Measurements from ENCODE around the gene PRPSAP1. TPM values are rescaled to one million over a fixed set of nuclear protein-coding genes. Genes with fewer than 3 reads are reported as not detected.
A peak's percentile ranks its signal among the peaks of the same experiment; 100 is the strongest.

Gene PRPSAP1
- total RNA-seq, 2 experiments from 2014 or later: 63.9 to 64.7 TPM

DNA sequence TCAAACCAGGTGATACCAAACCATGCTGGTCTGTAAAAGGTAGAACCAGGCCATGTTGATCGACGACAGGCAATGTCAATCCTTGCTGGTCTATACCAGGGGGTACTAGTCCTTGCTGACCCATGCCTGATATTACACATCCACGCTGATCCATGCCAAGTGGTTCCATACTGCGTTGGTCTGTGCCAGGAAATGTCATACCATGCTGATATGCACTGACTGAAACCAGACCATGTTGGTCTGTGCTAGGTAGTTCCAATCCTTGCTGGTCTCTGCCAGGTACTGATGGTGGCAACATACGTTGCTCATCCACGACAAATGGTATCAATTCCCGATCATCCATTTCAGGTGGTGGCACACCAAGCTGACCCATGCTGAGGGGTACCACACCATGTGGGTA, 60.6 kb downstream of the PRPSAP1 start:
- H3K4me1 Mint-ChIP-seq: no peaks in the 10 kb centered on the region

DNA sequence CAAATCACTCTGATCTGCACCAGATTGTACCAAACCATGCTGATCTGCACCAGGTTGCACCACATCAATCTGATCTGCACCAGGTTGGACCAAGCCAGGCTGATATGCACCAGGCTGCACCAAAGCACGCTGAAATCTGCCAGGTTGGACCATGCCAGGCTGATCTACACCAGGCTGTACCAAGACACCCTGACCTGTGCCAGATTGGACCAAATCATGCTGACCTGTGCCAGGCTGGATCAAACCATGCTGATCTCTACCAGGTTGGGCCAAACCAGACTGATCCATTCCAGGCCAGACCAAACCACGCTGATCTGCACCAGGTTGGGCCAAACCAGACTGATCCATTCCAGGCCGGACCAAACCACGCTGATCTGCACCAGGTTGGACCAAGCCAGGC, 61.1 kb downstream of the PRPSAP1 start:
- Mint-ChIP-seq H3K4me1 (no peaks in the 10 kb centered on the region), H3K36me3 (no peaks in the 10 kb centered on the region)
- ATAC-seq: no peak

More for the DNA sequence above, 60.6 kb downstream of the PRPSAP1 start:
- no peak for DNase-seq
- Mint-ChIP-seq H3K27me3 (no peaks in the 10 kb centered on the region), H3K36me3 (no peaks in the 10 kb centered on the region), H3K4me3 (no peak overlapping the region), H3K27ac (no peak overlapping the region), H3K9me3 (ENCODE audit: low read depth) (no peaks in the 10 kb centered on the region)
- ATAC-seq: no peak
- CTCF ChIA-PET: interaction anchor here (1.4 kb wide), 1 partner anchor 172 kb away, joined by 4 read pairs; no protein-coding TSS in a partner anchor

DNA sequence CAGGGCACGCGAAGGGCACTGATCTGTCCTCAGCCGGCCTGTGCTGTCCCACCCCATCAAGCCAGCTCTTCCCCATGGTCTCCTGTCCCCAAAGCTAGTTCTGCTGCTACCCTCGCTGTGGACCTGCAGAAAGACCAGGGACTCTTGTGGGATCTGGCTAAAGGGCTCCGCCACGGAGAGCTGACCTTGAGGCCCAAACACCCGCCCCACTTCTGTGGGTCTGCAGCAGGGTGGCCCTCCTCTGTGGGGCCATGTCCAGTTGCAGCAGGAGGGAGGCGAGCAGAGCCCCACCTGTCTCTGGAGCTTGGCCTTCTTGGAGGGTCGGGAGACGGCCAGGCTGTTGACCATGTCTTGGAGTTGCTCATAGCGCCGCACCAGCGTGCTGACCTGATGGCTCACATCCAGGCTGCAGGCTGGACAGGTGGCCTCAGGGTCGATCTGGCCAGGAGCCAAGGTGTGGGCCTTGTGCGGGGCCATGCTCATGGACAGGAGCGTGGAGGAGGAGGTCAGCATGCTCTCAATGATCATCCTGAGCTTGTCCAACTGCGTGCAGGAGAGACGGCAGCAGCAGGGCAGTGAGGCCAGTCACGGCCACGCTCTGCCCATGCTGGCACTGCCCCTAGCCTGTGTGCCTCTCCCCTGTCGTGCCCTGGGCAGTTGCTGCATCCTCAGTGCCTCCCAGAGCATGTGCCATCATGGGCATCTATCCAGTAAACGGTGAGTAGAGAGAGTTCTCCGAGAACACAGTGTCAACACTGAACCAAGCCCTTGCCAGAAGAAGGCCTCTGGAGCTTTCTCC, 71.9 kb downstream of the PRPSAP1 start:
- CTCF ChIA-PET: interaction anchor here (2.0 to 13.7 kb wide), 7 partner anchors 8 to 268 kb away, joined by 4 to 308 read pairs (median 39); partner anchors contain the start of gene FOXJ1
- H3K36me3 Mint-ChIP-seq: no peaks in the 10 kb centered on the region
- H3K9me3 Mint-ChIP-seq (ENCODE audit: low read depth): no peaks in the 10 kb centered on the region
- no peaks in the 10 kb centered on the region for H3K27me3 Mint-ChIP-seq
- no peak for DNase-seq
- ATAC-seq: no peak
- peaks cover 1% of the 10 kb centered on the region for H3K4me1 Mint-ChIP-seq
- no peak overlapping the region for H3K4me3 Mint-ChIP-seq
- H3K27ac Mint-ChIP-seq: no peak overlapping the region

More for the DNA sequence above, 61.1 kb downstream of the PRPSAP1 start:
- no peak for DNase-seq
- H3K9me3 Mint-ChIP-seq (ENCODE audit: low read depth): no peaks in the 10 kb centered on the region
- no peak overlapping the region for H3K27ac Mint-ChIP-seq
- no peak overlapping the region for H3K4me3 Mint-ChIP-seq
- CTCF ChIA-PET: no interaction called here
- no peaks in the 10 kb centered on the region for H3K27me3 Mint-ChIP-seq

DNA sequence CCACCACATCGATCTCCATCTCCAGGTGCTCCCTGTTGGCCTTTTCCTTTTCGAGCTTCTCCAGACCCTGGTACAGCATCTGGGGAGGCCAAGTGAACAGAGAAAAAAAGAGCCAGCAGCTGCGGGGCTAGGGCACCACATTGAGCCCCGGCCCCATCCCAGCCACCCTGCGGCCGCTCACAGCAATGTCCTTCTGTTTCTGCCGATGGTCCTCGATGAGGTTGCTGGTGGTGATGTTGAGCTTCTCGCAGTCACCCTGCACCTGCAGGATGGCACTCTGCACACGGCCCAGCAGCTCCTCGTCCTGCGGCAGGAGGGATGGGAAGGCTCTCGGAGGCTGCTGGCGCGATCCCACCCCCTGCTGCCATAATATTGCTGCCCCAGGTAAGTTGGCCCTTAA, 73.1 kb downstream of the PRPSAP1 start:
- H3K27me3 Mint-ChIP-seq: no peaks in the 10 kb centered on the region
- CTCF ChIA-PET: interaction anchor here (1.0 to 13.7 kb wide), 22 partner anchors 12 to 300 kb away, joined by 3 to 308 read pairs (median 9); partner anchors contain the start of genes EXOC7 and FOXJ1
- no peak for DNase-seq
- no peaks in the 10 kb centered on the region for H3K9me3 Mint-ChIP-seq (ENCODE audit: low read depth)
- no peak overlapping the region for H3K4me3 Mint-ChIP-seq
- H3K4me1 Mint-ChIP-seq: peaks cover 1% of the 10 kb centered on the region
- H3K36me3 Mint-ChIP-seq: no peaks in the 10 kb centered on the region
- no peak overlapping the region for H3K27ac Mint-ChIP-seq
- no peak for ATAC-seq

DNA sequence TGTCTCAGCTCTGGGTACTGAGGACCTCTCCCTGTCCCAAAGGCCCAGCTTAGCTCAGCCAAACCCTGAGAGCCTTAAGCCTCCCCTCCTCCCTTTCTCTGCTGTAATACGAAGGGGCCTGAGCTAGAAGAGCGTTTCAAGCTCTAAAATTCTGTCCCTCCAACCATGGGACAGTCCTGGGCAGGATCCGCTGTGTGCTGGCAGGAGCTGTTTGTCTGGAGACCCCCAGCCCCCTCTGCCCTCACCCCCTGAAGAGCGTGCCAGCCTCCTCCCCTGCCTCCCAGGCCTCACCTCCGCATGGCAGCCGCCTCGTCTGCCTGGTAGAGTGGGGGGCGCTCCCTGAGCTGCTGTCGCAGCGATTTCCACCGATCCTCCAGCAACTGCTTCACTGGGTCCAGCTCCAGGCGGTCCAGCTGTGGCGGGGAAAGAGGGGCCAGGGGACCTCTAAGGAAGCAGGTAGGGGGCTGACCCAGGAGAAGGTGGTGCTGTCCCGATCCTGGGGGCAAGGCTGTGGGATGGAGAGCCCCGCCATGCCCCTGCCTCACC, 73.9 kb downstream of the PRPSAP1 start:
- DNase-seq: no peak
- Mint-ChIP-seq H3K36me3 (no peaks in the 10 kb centered on the region), H3K4me1 (peaks cover 1% of the 10 kb centered on the region), H3K9me3 (ENCODE audit: low read depth) (no peaks in the 10 kb centered on the region), H3K4me3 (no peak overlapping the region), H3K27ac (no peak overlapping the region), H3K27me3 (no peaks in the 10 kb centered on the region)
- no peak for ATAC-seq
- CTCF ChIA-PET: interaction anchor here (0.7 to 13.7 kb wide), 66 partner anchors 8 to 299 kb away, joined by 3 to 308 read pairs (median 5); partner anchors contain the start of genes EXOC7, FOXJ1 and UBALD2

DNA sequence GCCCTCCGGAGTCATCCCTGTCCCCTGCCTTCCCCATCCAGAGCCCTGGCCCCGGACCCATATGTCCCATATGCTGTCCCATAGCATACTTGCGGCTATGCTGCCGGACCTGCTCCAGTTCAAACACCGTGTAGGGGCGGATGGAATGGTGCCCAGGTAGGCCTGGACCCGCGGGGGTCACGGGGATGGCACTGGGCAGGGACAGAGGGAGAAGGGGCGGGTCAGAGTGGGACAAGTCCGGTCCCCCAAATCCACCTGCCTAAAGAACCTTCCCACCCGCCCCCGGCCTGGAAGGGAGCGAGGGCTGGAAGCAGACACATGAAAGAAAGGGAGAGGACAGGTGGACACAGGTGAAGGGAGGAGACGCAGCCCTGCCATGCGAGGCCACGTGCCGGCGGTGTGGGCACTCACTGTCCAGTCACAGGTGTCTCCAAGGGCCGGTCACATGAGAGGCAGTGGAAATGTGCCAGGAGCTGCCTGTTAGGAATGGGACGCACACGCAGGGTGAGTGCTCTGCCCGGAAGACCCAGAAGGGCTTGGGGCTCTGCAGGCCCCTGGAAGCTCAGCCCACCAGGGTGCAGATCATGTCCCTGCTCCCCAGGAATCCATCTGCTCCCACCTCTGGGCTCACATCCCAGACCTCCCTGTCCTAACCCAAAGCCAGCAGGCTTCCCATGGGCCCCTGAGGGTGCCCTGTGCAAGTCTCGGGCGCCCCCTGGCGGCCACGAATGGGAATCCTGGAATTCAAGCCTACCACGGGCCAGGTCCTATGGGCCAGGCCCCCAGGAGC, 74.6 kb downstream of the PRPSAP1 start:
- DNase-seq (peak; percentile 89), ATAC-seq (peak; percentile 88)
- Mint-ChIP-seq H3K4me3 (no peak overlapping the region), H3K27ac (no peak overlapping the region), H3K27me3 (no peaks in the 10 kb centered on the region), H3K9me3 (ENCODE audit: low read depth) (no peaks in the 10 kb centered on the region), H3K4me1 (peaks cover 4% of the 10 kb centered on the region), H3K36me3 (no peaks in the 10 kb centered on the region)
- CTCF ChIA-PET: interaction anchor here (0.7 to 13.7 kb wide), 69 partner anchors 9 to 298 kb away, joined by 3 to 308 read pairs (median 5); partner anchors contain the start of genes EXOC7, FOXJ1 and UBALD2

DNA sequence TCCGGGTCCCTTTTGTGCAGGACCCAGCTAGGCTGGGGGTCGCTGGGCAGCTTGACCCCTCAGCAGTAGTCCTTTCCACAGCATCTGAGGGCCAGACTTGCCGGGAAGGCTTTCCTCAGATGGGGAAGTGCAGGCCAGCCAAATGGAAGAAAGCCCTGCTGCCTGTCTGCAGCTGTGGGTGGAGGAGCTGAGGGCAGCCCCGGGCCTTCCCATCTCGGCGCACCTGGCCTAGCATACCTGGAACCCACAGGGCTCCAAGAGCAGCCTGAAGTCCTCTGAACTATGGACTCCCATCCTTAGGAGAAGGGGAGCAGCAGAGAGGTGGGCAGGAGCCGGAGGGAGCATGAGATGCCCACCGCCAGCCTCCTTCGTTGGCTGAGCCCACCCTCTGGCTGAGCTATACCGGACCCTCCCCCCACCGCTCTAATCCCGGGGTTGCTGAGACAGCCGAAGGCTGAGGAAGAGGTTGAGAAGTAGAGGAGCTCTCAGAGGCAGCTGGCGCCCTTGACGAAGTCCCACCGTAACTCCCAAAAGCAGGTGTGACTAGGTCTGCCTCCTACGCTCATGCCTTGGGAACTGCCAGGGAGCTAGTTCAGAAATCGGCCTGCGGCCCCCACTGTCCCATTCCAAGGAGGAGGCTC, 75.3 kb downstream of the PRPSAP1 start:
- Mint-ChIP-seq H3K4me3 (no peak overlapping the region), H3K36me3 (no peaks in the 10 kb centered on the region), H3K27me3 (no peaks in the 10 kb centered on the region), H3K27ac (no peak overlapping the region), H3K4me1 (peaks cover 11% of the 10 kb centered on the region), H3K9me3 (ENCODE audit: low read depth) (no peaks in the 10 kb centered on the region)
- DNase-seq: peak; percentile 42
- no peak for ATAC-seq
- CTCF ChIA-PET: interaction anchor here (1.0 to 13.7 kb wide), 17 partner anchors 9 to 265 kb away, joined by 3 to 308 read pairs (median 17); partner anchors contain the start of genes EXOC7, FOXJ1 and UBALD2

DNA sequence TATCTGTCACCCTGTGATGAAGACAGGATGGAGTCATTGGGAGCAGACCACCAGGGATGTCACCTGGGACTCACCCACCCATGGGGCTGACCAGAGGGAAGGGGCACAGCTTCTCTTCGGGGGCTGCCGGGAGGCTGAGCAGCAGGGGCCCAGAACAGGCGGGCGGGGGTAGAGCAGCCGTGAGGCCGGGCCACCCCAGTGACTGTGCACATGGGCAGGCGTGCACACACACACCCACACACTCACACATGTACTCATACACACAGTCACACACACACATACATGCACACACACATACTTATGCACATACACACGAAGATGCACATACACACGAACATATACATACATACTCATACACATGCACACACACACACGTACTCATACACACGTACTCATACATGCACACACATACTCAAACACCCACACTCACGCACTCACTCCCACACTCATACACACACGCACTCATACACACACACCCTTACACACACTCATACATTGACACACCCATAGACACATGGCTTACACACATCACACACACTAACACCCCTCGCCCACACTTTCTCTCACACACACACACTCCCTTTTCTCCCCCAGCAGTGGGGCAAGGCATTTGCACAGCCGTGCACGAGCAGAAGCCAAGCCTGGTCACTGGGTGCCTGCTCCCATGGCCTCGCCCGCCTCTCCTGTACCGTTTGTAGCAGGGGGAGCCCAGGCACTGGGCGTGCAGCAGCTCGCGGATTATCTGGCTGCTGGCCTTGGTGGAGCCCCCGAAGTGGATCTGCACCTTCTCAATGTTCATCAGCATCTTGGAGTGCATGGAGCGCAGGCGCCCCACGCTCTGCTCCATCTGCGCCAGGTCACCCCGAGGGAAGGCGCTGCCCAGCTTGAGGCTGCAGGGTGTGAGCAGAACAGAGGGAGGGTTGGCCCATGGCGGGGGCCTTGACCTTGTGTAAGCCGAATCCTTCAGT, 76.1 kb downstream of the PRPSAP1 start:
- no peak for ATAC-seq
- Mint-ChIP-seq H3K36me3 (no peaks in the 10 kb centered on the region), H3K27ac (peak overlapping the region; percentile 74), H3K27me3 (no peaks in the 10 kb centered on the region), H3K4me3 (no peak overlapping the region), H3K4me1 (peaks cover 19% of the 10 kb centered on the region), H3K9me3 (ENCODE audit: low read depth) (no peaks in the 10 kb centered on the region)
- peak; percentile 41 for DNase-seq
- CTCF ChIA-PET: interaction anchor here (0.6 to 13.7 kb wide), 11 partner anchors 9 to 264 kb away, joined by 3 to 308 read pairs (median 5); no protein-coding TSS in a partner anchor

DNA sequence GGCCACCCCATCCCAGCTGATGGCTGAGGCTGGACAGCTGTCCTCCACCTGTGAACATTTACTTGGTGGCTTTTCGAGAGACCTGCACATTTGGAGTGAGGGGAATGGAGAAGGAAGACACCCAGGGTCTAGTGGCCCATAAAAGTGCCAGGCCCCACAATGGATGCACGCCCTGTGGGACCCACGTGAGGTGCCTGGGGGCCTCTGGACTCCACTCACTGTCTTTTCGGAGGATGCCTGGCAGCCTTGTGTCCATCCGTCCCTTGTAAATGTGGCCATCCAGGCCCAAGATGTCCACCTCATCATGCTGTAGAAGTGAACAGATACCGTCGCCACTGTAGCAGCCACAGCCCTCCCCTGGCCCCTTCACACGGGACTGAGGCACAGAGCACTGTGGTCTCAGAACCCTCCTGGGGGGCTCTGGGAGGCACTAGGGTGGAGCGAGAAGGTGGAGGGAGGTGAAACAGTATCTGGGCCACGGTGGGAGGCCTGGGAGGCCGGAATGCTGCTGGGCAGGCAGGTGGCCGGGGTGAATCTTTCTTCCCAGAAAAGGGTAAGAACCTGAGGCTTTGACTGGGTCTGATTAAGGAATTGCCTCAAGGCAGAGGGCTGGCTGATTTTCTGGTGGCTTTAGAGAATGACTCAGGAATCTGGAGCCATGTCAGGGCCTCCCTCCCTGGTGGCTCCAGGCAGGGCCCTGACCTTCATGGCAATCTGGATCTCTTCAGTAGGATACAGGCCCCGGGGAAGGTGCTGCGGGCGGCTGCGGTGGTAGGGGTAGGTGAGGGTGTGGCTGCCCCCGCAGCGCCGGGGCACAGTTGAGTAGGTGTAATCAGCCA, 77.0 kb downstream of the PRPSAP1 start:
- Mint-ChIP-seq H3K4me1 (peaks cover 23% of the 10 kb centered on the region), H3K36me3 (peaks cover 2% of the 10 kb centered on the region), H3K27ac (peak overlapping the region; percentile 74), H3K27me3 (no peaks in the 10 kb centered on the region), H3K9me3 (ENCODE audit: low read depth) (no peaks in the 10 kb centered on the region), H3K4me3 (no peak overlapping the region)
- CTCF ChIA-PET: interaction anchor here (0.6 to 2.8 kb wide), 6 partner anchors 8 to 155 kb away, joined by 3 to 23 read pairs (median 3); no protein-coding TSS in a partner anchor
- ATAC-seq (no peak), DNase-seq (peak; percentile 41)

DNA sequence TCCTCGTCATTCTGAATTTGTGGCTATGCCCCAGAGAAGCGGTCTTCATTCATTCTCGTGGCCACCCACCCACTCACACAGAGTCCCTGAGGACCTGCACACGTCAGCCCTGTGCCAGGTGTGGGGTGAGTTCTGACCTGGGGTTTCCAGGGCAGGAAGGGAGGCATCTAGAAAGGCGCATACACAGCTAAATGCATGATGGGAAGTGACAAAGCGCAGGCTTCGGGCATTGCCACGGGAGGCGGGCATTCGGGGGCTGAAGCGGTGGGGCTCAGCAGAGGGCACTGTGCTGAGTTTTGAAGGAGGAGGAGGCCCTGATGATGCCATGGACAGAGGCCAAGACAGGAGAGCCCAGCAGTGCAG, 77.7 kb downstream of the PRPSAP1 start:
- Mint-ChIP-seq H3K27ac (no peak overlapping the region), H3K4me3 (no peak overlapping the region), H3K9me3 (ENCODE audit: low read depth) (no peaks in the 10 kb centered on the region), H3K36me3 (peaks cover 7% of the 10 kb centered on the region), H3K4me1 (peaks cover 28% of the 10 kb centered on the region), H3K27me3 (no peaks in the 10 kb centered on the region)
- no peak for ATAC-seq
- DNase-seq: peak; percentile 43
- CTCF ChIA-PET: interaction anchor here (0.8 to 2.8 kb wide), 5 partner anchors 8 to 155 kb away, joined by 3 to 23 read pairs (median 3); no protein-coding TSS in a partner anchor

DNA sequence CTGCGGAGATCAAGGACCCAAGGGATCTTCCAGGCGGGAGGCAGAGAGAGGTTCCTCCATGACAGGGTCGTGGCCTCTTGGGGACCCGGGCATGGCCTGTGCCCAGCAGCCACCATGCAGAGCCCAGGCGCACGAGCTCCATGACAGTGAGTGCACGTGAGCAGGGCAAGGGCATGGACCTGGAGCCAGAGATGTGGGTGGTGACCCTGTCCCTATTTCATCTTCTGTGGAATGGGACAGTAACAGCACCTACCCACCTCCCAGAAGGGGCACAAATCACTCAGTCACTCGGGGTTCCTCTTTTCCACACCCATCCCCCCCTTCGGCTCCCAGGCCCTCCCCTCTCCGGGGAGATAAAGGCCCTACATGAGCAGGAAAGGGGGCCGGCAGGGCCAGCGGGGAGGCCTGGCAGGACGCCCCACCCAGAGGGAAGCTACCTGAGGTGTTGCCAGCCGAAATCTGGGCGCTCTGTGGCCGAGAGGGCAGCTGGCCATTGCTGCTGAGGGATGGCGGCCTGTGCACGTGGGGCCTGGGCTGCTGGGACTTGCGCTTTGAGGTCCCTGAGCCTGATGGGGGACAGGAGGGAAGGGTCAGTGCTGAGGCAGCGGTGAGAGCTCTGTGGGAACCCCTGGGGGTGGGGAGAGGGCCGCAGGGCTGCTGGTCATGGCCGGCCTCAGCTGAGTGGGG, 78.2 kb downstream of the PRPSAP1 start:
- Mint-ChIP-seq H3K9me3 (ENCODE audit: low read depth) (no peaks in the 10 kb centered on the region), H3K4me3 (no peak overlapping the region), H3K27ac (no peak overlapping the region), H3K4me1 (peaks cover 33% of the 10 kb centered on the region), H3K36me3 (peaks cover 12% of the 10 kb centered on the region), H3K27me3 (no peaks in the 10 kb centered on the region)
- peak; percentile 43 for DNase-seq
- ATAC-seq: no peak
- CTCF ChIA-PET: interaction anchor here (0.8 to 3.7 kb wide), 11 partner anchors 8 to 261 kb away, joined by 3 to 25 read pairs (median 5); no protein-coding TSS in a partner anchor
